HG03196 (cell line): Measurements from ENCODE around the gene INS.

Experiments used
- ATAC-seq: cut with Tn5 transposase; IDR thresholded peaks from one replicate; pipeline ENCODE4 v1.9.1; 2021; ENCODE audit not compliant: unreplicated experiment

INS gene

DNA sequence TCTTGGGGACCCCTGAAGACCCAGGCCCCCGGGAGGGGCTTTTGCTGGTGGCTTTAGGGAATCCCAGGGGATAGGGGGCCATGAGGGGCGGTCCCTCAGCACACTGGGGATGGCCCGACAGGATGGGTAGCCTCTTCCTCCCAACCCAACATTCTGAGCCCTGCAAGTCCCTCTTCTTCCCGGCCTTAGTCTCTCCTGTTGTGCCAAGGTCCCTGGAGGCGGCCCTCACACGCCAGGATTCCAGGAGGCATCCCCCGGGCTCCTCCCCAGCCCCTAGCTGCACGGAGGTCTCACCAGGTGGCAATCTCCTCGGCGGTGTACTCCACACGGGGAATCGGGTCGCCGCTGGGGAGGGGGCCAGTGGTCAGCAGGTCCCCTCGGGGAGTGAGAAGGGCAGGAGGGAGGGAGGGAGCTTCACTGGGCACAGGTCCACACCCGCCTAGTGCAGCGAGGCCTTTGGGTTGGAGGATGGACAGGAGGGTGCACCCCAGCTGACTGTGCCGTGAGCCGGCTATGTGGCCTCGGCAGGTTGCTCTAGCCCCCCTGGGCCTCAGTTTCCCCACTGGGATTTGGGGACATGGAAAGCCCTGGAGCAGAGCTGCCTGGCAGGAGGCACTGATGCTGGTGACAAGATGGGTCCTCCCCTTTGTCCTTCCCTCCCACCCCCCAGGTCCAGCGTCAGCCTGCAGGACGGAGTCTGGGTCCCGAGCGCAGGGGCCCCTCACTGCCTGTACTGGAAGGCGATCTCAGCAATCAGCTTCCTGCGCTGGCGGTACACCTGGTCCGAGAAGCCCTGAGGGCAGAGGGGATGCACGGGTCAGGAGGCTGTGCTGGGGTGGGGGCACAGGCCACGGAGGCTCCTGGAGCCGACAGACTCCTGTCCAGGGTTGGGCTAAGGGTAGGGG is 6.4 kb upstream of the INS start:
- no peak for ATAC-seq

DNA sequence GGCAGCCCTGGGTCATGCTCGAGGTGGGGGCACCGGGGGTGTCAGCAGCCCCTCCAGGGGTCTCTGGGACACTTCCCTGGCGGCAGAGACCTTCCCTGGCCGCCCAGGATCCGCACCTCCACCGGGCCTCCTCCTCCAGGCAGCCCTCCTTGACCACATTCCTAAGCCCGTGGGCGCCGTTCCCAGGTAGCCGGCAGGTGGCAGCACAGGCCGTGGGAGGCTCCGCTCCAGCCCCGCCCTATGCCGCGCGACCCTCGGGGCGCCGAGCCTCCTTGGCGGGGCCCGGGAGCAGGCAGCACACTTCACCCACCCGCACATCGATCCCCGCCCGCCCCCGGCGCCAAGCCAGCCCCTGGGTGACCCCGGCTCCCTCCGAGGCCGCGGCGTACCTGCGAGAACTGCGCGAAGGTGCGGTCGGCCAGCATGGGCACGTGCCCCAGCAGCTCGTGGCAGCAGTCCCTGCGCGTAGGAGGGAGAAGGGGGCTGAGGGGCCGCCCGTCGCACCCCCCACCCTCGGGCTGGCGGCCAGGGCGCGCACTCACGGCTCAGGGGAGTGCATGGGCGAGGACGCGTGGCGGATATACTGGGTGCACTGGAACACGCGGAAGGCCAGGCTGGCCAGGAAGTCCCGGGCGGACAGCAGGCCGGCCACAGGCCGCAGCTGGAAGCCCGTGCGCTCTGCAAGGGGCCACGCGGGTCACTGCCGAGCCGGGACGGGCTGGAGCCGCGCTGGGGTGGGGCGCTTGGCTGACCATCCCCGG is 5.3 kb upstream of the INS start:
- no peak for ATAC-seq

DNA sequence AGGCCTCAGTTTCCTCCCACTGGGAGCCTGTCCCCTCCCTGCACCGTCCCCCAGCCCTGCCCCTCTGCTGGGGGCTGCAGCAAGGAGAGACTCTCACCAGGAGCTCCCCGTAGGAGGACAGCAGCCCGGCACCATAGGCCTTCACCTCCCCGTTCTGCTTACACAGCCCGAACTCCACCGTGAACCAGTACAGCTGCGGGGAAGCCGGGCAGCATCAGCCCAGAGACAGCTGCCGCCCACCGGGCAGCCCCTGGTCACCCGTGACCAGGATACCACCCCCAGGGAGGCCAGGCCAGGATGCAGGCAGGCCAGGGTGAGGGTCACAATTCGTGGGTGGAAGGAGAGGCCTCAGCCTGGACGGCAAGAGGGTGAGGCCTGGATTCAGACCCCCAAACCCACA is 4.6 kb upstream of the INS start:
- ATAC-seq: no peak

DNA sequence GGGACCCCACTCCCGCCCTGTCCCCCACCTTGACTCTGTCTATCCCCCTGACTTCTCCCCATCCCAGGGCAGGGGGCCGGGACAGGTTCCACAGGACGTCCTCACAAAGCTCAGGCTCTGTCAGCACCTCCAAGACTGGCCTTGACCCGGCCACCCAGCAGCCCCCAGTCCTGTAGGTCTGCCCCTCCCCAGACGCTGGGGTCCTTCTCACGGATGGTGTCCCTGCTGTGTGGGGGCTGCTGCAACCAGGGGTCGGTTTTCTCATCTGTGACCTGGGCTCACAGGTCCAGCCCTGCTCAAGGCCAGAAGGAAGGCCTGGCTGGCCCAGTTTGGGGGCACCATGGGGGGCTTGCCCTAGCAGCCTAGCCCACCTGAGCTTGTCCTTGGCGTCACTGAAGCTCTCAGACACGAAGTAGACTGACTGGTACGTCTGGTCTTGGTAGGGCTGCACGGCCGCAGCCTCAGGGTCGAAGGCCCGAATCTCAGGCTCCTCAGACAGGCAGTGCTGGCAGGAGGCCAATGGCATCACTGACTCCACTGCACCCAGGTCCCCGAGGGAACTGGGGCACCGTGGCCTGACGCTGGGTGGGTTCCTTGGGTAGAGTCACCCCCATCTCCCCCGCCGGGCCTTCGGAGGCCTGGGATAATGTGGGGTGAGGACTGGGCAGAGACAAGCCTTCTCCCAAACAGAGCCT is 4.0 kb upstream of the INS start:
- ATAC-seq: no peak

DNA sequence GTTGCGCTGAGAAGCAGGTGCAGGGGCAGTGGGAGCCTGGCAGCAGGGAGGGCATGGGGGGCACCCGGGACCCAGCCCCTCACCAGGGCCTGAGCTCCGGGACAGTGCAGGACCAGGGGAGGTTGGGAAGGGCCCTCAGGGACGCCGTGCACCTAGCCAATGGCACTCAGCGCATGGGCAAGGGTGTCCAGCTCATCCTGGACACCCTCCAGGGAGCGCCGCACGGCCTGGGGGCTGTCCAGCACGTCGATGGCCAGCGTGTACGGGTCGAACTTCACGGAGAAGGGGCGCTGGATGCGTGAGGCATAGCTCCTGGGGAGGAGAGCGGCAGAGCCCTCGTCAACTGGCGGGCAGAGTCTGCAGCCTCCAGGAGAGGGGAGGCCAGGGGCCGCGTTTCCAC is 3.1 kb upstream of the INS start:
- no peak for ATAC-seq

DNA sequence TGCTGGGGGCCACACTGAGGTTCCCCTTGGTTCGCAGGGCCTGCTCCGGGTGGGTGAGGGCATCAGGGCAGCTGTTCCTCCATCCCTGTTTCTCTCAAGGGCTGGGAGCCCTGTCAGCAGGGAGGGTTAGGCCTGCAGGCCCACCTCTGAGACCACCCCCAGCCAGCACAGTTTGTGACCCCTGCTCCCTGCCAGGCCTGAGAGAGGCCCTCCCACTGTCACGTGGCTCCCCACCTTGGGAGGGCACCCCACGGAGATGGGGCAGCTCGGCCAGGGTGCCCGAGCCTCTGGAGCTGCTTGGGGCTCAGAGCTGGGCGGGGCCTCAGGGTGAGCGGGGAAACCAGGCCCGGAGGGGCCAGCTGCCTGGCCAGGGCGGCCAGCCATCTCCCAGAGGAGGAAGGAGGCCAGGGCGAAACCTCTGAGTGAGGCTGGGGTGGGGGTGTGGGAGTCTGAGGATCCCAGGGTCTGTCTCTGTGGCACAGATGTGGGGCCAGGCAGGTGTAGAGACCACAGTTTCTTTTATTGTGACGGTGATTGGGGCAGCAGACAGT is 2.5 kb upstream of the INS start:
- ATAC-seq: no peak

DNA sequence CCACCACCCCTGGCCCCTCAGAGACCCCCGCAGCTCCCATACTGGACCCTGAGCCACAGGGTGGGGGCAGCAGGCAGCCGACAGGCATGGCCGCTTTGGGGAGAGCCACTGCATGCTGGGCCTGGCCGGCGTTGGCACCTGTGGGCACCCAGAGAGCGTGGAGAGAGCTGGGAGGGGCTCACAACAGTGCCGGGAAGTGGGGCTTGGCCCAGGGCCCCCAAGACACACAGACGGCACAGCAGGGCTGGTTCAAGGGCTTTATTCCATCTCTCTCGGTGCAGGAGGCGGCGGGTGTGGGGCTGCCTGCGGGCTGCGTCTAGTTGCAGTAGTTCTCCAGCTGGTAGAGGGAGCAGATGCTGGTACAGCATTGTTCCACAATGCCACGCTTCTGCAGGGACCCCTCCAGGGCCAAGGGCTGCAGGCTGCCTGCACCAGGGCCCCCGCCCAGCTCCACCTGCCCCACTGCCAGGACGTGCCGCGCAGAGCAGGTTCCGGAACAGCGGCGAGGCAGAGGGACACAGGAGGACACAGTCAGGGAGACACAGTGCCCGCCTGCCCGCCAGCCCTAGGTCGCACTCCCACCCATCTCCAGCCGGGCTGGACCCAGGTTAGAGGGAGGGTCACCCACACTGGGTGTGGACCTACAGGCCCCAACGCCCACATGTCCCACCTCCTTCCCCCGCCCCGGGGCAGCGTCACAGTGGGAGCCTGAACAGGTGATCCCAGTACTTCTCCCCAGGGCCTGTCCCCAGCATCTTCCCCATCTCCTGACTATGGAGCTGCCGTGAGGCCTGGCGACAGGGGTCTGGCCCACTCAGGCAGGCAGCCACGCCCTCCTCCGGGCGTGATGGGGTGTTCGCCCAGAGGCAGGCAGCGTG is 1.2 kb downstream of the INS start:
- ATAC-seq: no peak

DNA sequence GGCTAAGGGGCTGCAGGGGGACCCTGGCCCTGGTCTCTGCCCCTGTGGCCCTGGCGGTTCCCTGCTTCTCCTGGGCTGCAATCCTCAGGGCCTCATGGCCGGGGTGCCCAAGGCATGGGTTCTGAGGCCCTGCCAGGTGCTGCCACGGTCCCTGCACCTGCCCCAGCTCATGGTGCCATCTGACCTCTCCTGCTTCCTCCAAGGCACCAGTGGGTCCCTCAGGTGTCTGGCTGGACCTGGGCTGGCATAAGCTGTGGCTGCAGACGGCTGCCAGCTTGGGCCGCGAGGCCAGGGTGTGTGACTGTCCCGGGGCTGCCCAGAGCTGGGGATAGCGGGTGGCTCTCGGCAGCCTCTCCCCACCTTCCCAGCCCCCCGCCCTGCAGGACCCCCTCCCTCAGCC is 2.0 kb downstream of the INS start:
- no peak for ATAC-seq

DNA sequence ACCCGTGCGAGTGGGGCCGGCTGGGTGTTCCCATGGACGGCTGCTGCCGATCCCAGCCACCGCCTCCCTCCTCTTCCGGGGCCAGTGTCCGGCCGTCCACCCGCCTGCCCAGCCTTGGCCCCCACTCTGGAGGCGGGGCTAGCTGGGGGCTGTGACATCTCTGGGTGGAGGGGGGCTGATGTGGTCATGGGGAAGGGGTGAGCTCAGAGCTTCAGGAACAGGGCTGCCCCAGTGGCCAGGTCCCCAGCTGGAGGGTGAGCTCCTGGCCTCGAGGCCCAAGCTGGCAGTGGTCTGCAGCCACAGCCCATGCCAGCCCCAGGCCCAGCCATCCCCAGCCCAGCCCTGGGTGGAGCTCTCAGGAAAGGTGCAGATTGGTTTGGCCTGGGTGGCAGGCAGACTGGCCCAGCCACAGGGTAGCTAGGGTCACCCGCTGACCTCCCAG is 2.7 kb downstream of the INS start:
- no peak for ATAC-seq

DNA sequence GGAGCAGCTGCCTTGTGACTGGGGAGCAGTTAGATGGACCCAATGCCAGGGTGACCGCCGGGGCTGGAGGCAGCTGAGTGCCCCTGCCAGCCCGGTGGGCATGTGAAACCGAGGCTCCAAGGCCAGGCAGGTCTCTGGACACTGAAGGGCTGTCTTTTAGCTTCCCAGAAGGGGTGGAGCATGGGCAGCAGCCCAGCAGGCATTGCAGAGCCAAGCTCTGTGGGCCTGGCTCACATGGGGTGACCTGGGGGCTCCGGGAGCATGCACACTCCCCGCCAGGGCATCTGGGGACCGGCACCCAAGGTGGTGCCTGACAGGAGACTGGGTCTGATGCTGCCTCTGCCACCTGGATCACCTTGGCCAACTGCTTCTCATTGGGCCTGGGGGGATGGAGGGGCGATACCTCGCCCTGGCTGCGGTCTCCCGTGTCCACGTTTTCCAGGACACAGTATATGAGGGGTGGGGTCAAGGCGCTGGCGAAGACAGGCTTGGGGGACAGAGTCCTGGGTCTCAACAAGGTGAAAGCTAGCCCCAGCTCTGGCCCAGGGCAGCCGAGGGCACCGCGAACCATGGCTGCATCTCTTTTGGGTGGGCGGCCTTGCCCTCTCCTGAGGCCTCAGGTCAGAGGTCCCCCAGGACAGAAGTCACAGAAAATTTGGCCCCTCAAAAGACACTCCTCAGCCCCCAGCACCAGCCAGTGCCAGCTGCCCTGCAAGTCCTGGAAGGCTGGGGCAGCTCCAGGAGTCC is 3.5 kb downstream of the INS start:
- ATAC-seq: no peak

DNA sequence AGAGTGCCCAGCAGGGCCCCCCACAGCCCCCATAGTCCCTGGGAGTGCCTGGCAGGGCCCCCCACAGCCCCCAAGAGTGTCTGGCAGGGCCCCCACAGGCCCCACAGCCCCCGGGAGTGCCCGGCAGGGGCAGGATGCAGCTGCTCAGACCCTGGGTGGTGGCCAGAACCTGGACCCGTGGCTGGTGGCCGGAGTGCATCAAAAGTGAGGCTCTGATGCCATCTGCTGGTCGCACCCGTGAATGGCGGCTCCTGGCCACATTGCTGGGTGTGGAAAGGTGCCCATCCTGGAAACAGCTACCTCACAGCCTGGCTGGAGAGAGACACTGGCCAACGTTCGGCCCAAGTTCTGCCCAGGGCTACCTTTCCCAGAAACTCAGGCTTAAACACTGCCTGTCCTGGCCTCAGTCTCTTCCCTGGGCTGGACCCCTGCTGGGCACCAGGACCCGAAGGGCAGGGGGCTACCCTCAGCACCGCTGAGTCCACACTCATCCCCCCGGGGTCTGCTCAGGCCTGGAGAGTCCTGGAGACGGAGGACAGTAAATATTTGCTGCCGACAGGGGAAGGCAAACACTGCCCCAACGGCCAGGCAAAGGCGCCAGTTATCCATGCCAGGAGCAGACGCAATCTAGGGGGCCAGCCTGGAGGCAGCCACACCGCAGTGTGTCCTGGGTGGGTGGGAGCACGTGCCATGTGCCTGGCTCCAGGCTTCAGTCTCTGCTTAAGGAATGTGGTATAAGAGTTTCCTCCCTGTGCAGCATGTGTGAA is 4.4 kb downstream of the INS start:
- no peak for ATAC-seq

DNA sequence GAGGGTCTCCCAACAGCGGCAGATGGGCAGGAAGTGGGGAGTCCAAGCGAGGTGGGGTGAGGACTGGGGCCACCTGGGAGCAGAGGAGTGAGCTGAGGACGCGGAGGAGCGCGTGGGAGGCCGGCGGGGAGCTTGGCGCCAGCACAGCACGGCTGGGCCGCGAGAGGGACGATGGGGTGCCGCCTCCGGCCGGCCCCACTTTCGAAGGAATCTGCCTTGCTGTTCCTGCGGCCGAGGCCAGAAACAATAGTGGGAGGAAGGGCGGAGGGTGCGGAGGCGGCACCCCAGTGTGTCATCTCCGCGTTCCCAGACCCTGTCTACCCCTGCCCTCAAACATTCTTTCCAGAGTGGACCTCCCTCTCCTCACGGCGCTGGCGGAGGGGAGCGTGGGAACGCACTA is 5.5 kb downstream of the INS start:
- no peak for ATAC-seq

DNA sequence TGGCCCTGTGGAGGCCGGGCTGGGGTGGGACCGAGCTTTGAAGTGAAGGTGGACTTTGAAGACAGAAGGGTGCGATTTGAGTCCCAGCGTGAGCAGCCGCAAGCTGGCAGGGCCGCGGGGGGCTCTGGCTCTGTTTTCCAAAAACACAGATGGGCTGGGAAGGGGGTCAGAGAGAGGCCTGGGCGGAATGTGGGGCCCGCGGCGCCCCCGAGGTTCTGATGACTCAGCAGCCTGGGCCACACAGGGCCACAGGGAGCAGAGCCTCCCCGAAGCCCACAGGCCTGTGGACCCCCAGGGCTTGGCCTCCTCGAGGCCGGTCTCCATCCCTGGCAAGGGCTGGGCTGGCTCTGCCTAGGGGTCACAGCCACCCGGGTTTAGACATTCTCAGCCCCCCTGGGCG is 6.1 kb downstream of the INS start:
- no peak for ATAC-seq

DNA sequence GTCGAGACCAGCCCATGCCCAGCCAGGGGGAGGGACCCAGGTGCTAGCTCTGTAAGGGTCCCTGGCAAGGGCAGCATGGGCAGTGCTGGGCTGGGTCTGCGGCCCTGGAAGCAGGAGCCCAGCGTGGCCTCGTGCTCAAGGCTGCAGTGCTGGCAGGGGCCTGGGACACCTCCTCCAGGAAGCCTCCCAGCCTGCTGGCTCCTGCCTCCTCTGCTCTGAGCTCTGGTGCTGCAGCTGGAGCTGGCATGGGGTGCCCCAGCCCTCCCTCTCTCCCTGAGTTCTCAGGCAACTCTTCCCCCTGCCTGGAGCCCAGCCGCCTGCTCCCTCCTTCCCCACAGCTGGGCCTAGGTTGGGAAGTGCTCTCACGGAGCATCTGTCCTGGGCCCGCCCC is 6.8 kb downstream of the INS start:
- ATAC-seq: no peak

DNA sequence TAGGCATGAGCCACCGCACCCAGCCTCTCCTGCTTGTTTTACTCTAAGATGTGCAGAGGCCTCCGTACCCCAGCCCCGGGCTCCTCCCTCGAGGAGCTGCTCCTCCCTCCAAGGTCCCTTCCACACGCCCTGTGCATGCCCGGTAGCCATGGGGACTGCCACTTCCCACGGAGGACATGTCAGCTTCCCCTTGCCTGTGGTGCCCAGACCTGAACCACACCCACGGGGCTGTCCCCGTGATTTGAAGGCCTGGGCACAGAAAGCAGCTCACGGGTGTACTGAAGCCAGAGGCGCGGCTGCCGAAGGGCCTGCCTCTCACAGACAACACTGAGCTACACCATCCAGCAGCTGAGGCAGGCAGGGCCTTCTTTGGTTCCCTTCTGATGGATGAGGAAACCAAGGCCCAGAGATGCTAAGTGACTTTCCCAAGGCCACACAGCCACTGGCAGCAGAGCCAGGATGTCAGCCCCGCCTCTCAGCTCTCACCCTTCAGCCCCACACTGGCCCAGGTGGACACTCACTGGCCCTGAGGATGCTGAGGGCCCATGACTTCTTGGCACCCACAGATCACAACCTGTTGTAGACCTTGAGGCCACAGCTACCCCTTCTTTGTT is 7.3 kb downstream of the INS start:
- ATAC-seq: no peak

DNA sequence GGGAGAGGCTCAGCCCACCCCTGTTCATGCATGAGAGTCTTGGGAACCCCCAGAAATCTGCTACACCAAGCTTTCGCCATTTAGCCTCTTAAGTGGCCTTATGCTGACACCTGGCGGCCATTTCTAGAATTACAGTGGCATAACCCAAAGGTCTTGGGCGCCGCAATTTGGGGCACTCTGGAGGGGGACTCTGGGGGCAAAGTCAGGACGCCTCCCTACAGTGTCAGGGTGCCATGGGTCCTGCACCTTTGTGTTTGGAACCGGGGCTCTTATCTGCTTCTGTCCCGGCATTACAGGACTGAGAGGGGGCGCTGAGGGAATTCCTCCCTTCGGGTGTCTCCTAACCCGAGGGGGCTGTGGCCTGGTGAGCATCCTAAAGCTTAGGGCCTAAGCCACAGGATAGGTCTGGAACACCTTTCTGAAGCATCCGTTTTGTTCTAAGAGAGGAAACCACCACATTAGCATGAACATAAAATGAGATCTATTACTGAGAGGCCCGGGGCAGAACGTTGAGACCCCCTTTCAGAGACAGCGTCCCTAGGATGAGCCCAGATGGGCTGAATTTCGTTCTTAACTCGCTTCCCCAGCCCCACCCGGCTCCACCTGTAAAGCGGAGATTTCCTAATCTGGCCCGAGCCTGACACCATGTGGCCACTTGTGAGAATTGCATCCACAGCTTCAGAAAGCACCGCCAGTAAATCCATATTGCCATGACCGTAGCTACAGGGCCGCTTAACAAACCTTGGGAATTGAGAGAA is 9.3 kb downstream of the INS start:
- ATAC-seq: no peak

DNA sequence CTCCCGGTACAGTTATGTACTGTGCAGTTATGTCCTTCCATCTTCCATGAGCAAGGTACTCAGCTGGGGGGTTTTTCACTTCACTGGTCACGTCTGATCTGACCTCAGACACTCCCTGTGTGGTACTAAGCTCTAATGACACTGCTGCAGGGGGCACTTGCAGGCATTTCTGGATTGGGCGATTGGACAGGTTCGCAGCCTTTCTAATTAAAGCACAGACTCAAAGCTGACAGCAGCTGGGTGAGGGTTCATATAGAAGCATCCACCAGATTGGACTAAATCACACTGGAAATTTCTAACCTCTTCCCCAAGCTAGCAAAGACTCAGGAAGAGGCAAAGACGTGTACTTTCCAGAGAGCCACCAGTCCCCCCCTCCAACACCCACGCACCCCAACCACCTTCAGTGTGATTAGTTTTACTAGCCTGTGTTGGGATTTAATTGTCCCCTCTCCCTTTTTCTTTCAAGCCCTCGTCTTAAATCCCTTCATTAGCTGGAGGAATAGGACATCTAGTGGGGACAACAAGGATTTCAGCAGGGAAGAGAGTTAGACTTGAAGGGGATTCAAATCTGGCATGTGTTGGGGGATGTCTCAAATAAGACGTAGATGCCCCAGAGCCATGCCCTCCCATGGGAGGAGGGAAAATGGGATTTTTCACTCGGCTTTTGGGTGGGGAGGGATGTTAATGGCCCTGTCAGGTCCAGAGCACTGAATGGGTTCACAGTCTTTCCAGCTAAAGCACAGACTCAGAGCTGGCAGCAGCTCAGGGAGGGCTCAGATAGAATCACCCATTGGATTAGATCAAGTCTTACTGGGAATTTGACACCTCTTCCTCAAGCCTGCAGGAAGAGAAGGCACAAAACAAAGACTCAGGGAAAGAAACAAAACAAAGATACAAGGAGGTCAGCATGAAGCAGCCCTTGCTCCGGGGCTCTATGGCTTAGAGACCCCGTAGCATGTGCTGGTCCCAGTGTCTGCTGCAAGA is 10.9 kb downstream of the INS start:
- ATAC-seq: no peak
